Measurements from ENCODE around the gene TTN. TPM values are rescaled to one million over a fixed set of nuclear protein-coding genes. Genes with fewer than 3 reads are reported as not detected.

TTN gene
- total and polyA plus RNA-seq, 2 of the 4 experiments (the other 2 are of a cell fraction): 0.02 to 0.18 TPM

DNA sequence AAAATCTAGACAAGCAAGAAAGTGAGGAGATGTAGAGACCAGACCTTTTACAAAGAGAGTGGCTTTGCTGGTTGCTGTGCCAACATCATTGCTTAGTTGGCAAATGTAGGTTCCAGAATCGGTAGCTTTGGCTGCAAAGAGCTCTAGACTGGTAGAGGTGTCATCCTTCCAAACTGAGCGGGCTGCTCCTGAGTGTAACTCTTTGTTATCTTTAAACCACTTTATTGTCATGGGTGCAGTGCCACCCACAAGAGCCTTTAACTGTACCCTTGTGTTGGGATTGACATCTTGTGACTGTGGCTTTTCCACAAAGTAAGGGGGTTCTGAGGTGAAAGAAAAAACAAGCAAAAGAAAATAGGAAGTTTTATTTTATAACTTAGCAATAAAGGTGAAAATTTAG, 77.2 kb downstream of the TTN start:
- no peak overlapping the region for H3K27ac ChIP-seq (ENCODE audit: insufficient read depth, low read length)
- no peak overlapping the region for H2AK5ac ChIP-seq (ENCODE audit: low read depth, low read length)
- no peaks in the 10 kb centered on the region for H4K20me1 ChIP-seq (ENCODE audit: insufficient read depth, low read length)
- in situ Hi-C loops (cut with MboI; ENCODE audit: low sequenced_read_pairs) (no loop called here), dilution Hi-C loops (cut with HindIII; ENCODE audit: low sequenced_read_pairs, unreplicated experiment) (no loop called here), intact Hi-C loops (cut with micrococcal nuclease) (no loop called here)
- no peak overlapping the region for H3K4ac ChIP-seq (ENCODE audit: low read depth, low read length)
- no peaks in the 10 kb centered on the region for H3K79me1 ChIP-seq (ENCODE audit: low read depth in 1 of 2, low read length in 2 of 2)
- H2AFZ ChIP-seq (replicated peaks; ENCODE audit: low read length, poor library complexity): no peak overlapping the region
- no TSS peak for BruUV-seq (replicated peaks)
- H3K56ac ChIP-seq (ENCODE audit: extremely low read depth, insufficient read depth, low read length): no peak overlapping the region
- no peak overlapping the region for H2BK20ac ChIP-seq (ENCODE audit: low read depth, low read length)
- H3K9ac ChIP-seq (ENCODE audit: low read depth, low read length): no peak overlapping the region
- POLR2A ChIA-PET (ENCODE audit: unreplicated experiment): no interaction called here
- no peaks in the 10 kb centered on the region for H3K36me3 ChIP-seq (ENCODE audit: control insufficient read depth, insufficient read depth, low read length)
- no peak overlapping the region for H2BK15ac ChIP-seq (ENCODE audit: low read depth, low read length)
- H4K8ac ChIP-seq (ENCODE audit: low read depth in 2 of 2, low read length in 2 of 2): no peak overlapping the region
- no peak overlapping the region for H2BK120ac ChIP-seq (ENCODE audit: low read depth, low read length)
- H3K23ac ChIP-seq (ENCODE audit: low read depth, low read length): no peak overlapping the region
- H4K5ac ChIP-seq (ENCODE audit: low read depth, low read length): no peak overlapping the region
- DNase-seq (no peak), ATAC-seq (ENCODE audit: low read depth) (no peak)
- no peaks in the 10 kb centered on the region for H3K4me1 ChIP-seq (ENCODE audit: control insufficient read depth, insufficient read depth, low read length)
- CTCF ChIA-PET: interaction anchor here (0.6 kb wide), 1 partner anchor 211 kb away, joined by 3 read pairs; no protein-coding TSS in a partner anchor
- no peaks in the 10 kb centered on the region for H3K27me3 ChIP-seq (ENCODE audit: control insufficient read depth, insufficient read depth, low read length)
- H3K4me3 ChIP-seq (ENCODE audit: insufficient read depth, low read depth, low read length): no peak overlapping the region
- no peak overlapping the region for H3K18ac ChIP-seq (ENCODE audit: low read depth, low read length)
- no peak for TF ChIP-seq CHD1 (IDR thresholded peaks at IDR 0.05; ENCODE audit: low read depth, low read length)
- H4K91ac ChIP-seq (ENCODE audit: insufficient read depth, low read depth, low read length): no peak overlapping the region
- H2AK9ac ChIP-seq (replicated peaks; ENCODE audit: low read depth, low read length, poor library complexity): no peak overlapping the region
- H3K14ac ChIP-seq (replicated peaks; ENCODE audit: low read depth, low read length): no peak overlapping the region
- H2BK5ac ChIP-seq (ENCODE audit: low read depth, low read length, poor library complexity, severe bottlenecking): no peak overlapping the region
- no CpG with 5 or more reads among the region's 2 CpGs for WGBS, 2 experiments (ENCODE audit: extremely low coverage in 2 of 2, insufficient read length in 1 of 2)
- H3K4me2 ChIP-seq (ENCODE audit: low read depth, low read length): no peak overlapping the region
- no peaks in the 10 kb centered on the region for H3K9me3 ChIP-seq (ENCODE audit: control insufficient read depth, insufficient read depth, low read length)
- no peaks in the 10 kb centered on the region for H3K9me1 ChIP-seq (ENCODE audit: insufficient read depth, low read length)

All from IMR-90 (cell line).